AG09309 (cell line): Measurements from ENCODE around the gene RAVER2.

Source experiments
- DNase-seq: peaks from one replicate; pipeline ENCODE4 v3.0.0-alpha.2; 2010; ENCODE audit warnings: low read depth
- H3K4me3 ChIP-seq: 2 replicates; pipeline ENCODE4 v1.5.1; 2011; ENCODE audit warnings: mild to moderate bottlenecking, low read depth, low read length, moderate library complexity; ENCODE audit not compliant: control insufficient read depth
- TF ChIP-seq, protein P1 (sequence below): IDR thresholded peaks from 2 replicates; pipeline ENCODE4 v1.5.1; 2011; ENCODE audit warnings: mild to moderate bottlenecking, low read depth, low read length, inconsistent platforms; ENCODE audit not compliant: insufficient read depth, control insufficient read depth; ENCODE audit errors: missing control alignments

RAVER2 gene

DNA sequence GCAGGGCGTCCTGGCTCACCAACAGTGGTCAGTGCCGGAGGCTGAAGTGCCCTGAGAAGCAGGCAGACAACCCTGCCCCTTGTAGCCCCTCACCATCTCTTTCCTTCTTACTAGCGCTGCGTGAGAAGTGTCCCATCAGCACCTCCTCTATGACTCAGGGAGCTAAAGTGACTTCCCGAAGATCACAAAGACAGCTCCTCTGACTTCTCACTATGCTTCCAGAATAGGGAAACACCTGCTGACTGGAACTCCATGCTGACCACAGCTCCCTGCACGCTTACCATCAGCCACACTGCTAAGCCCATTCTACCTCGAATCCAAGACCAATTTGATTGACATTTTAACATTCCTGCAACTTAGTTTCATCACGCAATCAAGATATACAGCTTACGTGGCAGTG, 128.7 kb downstream of the RAVER2 start:
- H3K4me3 ChIP-seq, result no peak overlapping the region
- TF ChIP-seq, protein P1, sequence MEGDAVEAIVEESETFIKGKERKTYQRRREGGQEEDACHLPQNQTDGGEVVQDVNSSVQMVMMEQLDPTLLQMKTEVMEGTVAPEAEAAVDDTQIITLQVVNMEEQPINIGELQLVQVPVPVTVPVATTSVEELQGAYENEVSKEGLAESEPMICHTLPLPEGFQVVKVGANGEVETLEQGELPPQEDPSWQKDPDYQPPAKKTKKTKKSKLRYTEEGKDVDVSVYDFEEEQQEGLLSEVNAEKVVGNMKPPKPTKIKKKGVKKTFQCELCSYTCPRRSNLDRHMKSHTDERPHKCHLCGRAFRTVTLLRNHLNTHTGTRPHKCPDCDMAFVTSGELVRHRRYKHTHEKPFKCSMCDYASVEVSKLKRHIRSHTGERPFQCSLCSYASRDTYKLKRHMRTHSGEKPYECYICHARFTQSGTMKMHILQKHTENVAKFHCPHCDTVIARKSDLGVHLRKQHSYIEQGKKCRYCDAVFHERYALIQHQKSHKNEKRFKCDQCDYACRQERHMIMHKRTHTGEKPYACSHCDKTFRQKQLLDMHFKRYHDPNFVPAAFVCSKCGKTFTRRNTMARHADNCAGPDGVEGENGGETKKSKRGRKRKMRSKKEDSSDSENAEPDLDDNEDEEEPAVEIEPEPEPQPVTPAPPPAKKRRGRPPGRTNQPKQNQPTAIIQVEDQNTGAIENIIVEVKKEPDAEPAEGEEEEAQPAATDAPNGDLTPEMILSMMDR, result no peak
- DNase-seq, result no peak

DNA sequence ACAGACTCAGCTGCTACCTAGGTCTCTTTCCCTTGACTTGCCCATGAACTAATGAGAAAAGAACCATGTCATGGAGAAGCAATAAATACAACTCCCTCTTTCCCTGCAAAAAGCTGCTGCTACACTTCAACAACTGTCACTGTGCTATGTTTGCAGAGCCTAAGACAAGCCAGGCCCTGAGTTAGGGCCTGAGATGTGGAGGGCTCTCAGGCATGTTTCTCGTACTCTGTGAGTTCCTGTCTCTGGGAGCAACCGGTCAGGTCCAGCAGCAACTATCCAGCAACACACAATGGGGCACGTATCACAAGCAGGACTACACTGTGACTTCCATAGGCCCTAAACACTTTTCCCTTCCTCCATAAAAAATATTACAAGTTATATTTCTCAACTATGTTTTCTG, 129.8 kb downstream of the RAVER2 start:
- no peak for DNase-seq
- H3K4me3 ChIP-seq, result no peak overlapping the region
- TF ChIP-seq, protein P1, result no peak

DNA sequence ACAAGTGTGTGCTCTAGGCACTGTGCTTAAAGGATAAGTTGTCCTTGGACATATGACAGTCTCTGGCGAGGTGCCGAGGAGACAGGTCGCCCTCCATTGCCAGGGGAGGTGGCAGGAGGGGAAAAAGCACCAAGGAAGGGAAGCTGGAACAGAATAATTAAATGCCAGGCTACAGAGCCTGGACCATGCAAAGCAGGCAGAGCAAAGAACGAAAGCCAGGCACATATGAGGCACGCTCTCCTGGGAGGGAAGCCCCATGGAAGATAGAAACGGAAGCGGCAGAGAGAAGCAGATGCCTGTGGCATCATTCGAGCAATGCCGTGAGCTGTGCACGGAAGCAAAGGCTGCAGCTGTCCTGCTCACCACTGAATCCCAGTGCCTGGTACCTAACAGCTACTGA, 130.2 kb downstream of the RAVER2 start:
- TF ChIP-seq, protein P1, result no peak
- DNase-seq, result no peak
- H3K4me3 ChIP-seq, result no peak overlapping the region

DNA sequence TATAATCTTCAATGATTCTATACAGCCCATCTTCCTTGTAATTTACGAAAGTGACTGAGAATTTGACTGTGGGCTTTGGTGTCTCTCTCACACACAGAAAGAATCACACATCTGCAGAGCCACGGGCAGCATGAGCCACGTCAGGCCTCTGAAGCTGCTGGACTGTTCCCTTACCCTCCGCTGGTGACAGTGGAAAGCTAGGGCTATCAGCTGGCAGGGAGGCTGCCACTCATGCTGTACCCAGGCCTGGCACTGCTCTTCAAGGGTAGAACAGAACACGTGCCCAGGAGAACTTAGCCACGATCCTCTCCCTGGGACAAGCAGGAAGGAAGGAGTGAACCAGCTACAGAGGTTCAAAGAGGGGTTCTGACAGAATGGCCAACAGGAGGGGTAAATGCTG, 130.7 kb downstream of the RAVER2 start:
- TF ChIP-seq, protein P1, result no peak

DNA sequence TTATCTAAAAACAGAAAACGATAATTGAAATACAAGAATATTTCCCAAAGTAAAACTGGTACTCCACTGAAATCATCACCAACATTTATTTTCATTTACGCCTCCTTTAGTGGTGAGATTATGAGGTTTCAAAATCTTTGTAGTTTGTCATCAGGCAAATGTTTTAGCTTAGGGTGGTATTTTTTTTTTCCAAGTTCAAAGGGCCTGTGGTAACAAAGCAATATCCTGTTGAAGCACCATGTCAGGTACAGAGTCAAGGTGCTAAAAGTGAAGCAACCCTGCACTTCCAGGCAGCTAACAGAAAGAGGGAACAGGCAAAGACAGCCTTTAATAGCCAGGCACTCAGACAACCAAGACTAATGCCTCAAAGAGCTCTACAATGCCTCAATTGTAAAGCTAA, 132.3 kb downstream of the RAVER2 start:
- no peak for DNase-seq
- H3K4me3 ChIP-seq, result no peak overlapping the region
- TF ChIP-seq, protein P1, result no peak

More for the DNA sequence above, 130.7 kb downstream of the RAVER2 start:
- DNase-seq, result no peak
- H3K4me3 ChIP-seq, result no peak overlapping the region

DNA sequence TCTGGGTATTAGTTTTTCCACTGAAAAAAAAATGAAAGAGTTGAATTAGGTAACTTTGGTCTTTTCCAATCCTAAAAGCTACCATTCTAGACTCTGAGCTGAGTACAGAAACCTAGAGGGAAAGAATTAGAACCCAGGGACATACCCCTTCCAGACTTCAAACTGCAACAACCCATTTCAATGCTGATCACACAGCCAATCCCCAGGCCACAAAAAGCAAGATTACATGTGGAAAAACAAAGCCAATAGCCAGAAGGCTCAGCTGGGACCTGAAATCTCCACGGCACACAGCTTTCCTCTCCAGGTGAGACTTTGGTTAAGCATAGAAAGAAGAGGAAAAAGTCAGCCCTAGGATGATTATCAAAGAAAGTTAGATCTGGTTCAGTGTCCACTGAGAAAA, 132.7 kb downstream of the RAVER2 start:
- TF ChIP-seq, protein P1, result no peak
- H3K4me3 ChIP-seq, result no peak overlapping the region
- no peak for DNase-seq

DNA sequence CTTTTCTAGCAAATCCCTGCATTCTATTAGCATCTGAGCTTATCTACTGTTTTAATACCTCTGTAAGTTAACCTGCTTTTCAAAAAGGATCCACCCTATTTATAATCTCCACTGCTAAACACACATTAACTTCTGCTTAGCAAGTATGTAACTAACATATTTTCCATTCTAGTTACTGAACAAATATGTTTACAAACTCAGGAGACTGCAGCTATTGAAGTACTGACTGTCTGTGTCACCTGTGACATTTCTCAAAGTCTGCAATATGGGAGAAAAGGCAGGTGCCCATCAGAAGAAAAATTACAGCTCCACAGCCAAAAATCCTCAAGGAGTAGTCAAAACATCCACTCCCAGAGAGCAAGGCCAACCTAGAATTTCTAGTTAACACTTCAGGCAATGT, 133.2 kb downstream of the RAVER2 start:
- no peak overlapping the region for H3K4me3 ChIP-seq
- no peak for DNase-seq
- TF ChIP-seq, protein P1, result no peak
